NCI-H524 (cell line): Measurements from ENCODE around the gene NAPEPLD.

Experiments
- DNase-seq, 2 experiments: peaks; one replicate each; lab custom pipeline; 2025; lab: John Stamatoyannopoulos, UW

The NAPEPLD gene

DNA sequence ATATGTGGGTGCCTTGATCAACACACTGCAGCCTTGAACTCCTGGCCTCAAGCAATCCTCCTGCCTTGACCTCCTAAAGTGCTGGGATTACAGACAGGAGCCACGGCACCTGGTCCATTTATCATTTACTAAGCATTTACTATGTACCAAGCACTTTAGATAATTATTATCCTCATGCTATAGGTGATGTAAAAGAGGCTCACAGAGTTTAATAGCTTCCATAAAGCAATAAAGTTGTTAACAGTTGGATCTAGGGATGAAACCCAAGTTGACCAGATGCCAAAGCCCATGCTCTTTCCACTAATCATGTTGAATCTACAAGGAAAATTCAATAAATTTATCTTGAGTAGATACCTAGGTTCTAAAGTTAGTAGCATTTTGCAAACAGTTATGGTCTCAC, 5.0 kb downstream of the NAPEPLD start:
- DNase-seq = no peak

DNA sequence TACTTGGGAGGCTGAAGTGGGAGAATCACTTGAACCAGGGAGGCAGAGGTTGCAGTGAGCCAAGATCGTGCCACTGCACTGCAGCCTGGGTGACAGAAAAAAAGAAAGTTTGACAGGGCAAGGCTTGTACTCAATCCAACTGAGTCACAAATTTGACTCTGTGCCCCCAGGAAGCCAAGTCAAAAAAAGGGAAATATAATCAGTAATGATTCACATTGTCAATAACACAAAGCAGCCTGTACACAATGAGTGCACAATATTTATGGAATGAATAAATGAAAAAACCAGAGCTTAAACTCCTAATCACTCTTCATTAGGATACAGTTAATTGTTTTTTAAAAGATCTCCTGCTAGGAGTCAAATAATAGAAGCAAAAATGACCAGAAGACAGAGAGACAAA, 6.4 kb downstream of the NAPEPLD start:
- DNase-seq = no peak

DNA sequence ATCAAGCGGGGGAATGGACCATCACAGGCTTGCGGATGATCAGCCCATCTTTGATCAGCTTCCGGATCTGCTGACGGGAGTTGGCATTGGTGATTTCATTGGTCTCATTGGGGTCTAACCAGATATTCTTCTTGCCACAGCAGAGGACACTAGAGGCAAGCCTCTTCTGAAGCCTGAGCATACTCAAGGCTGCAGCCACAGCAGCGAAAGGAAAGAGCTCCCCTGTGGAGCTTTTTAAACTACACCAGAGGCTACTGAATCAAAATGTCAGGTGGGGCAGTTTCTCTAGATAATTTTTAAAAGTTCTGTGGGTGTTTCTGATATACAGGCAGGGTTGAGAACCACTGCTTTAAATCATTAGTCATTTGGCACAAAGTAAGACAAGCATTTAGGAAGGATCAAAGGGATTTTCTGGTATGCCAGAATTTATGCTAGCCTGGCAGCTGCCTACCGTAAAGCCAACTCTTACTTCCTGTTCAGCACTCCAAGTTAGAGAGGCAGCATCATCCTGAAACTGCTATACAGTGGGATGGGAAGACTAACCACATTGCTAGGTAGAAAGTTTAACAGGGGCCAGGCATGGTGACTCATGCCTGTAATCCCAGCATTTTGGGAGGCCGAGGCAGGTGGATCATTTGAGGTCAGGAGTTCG, 7.0 kb downstream of the NAPEPLD start:
- DNase-seq = no peak

DNA sequence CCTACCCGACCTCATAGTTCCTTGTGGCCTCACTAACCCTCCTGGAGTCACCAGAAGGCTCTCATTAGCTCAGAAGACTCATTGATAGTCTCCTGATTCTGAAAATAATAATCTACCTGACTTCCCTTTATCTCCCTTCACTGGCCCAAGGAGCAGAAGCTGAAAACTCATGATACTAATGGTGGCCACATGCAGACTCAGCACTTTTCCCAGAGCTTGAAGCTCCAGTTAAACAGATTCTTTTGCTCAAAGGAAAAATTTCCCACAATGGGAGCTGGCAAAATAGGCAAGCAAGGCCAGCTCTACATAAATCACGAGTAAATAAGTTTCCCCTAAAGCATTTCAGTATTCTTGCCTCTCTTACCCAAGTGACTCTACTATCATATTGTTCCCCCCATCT, 8.2 kb downstream of the NAPEPLD start:
- DNase-seq = no peak

DNA sequence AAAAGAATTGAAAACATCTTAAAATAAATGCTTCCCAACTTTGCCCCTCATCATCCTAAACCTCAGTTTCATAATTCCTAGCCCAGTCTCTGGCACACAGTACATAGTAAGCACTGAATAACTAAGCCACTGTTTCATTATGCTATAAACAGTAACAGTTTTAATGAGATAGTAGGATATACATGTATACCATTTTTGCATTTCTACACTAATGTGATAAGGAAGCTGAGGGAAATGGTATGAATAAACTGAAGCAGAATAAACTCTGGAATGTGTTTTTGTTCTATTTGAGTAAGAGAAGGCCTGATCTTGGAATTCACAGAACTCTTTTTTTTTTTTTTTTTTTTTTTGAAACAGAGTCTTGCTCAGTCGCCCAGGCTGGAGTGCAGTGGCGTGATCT, 8.8 kb downstream of the NAPEPLD start:
- no peak for DNase-seq

DNA sequence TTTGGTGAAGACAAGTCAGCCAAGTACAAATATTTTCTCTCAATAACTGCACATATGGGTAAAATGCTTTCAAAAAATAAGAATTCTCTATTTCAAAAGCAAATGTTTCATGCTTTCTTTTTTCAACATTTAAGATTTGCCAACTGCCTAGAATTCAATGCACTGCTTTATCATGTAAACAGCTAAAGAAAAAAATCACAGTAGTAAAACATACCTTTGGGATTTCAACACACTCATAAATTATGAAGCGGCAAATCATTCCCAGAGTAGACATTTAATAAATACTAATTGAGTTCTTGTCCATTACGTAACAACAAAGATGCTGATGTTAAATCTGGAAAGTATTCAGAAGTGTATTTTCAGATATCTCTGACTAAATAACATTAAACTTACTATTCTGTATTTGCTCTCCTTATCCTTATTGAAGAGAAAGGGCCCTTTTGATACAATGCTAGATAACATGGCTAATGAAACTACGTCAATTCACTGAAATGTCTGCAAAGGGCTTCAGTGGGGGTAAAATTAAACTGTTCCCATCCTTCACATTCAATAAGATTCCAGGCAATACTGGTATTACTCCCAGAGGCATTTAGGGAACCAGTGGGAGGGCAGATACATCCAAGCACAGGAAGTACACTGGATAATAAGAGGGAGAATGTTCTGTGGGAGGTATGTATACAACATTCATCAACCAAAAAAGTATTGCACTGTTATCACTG, 13.9 kb downstream of the NAPEPLD start:
- no peak for DNase-seq

DNA sequence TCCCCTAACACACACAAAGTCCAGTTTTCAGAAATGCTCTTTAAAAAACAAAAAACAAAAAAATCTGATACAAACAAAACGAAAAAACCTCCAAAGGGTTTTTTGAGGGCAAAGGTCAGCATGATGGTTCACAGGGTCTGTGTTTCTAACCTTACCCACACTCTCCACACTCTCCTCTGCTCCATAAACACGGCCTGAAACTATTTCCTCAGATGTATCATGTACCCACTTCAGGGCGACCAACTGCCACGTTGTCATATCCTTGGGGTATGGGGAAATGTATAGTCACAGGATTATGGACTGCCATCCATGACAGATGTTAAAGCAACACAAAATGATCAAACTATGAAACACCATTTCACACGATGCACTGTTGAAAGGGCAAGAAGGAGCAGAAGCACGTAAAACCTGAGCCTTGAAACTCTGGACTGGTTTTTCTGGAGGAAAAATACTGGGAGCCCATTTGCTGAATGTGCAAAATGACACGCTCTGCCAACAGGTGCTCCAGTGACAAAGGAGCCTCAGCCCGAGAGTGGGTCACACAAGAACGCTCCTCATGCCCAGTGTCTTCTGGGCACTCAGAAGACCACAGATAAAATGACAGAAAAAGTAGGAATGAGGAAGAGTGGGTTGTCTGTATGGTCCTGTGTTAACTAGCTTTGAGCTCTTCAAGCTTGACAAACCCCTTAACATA, 15.8 kb downstream of the NAPEPLD start:
- DNase-seq = peak in 1 of 2 experiments; percentile 56

DNA sequence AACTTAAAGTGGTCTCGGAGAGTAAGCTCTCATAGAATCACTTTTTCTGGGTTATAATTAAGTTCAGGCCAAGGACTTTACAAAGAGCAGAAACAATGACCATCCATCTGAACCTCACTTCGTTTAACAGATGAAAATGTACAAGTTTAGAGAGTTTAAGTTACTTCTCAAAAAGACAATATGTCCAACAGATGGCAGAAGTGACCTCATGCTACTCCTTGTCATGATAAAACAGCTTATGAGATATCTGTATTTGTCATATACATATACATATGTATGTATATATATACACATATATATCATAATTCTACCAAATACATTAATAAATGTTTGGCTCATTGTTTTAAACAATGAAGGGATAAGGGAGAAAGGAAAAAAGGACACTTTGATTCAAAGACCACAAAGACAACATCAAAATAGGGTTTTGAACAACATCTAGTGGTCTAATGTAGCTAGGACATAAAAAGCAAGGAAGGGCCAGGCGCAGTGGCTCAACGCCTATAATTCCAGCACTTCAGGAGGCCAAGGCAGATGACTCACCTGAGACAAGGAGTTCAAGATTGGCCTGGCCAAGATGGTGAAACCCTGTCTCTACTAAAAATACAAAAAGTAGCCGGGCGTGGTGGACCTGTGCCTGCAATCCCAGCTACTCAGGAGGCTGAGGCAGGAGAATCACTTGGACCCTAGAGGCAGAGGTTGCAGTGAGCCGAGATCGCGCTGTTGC, 17.8 kb downstream of the NAPEPLD start:
- no peak for DNase-seq

DNA sequence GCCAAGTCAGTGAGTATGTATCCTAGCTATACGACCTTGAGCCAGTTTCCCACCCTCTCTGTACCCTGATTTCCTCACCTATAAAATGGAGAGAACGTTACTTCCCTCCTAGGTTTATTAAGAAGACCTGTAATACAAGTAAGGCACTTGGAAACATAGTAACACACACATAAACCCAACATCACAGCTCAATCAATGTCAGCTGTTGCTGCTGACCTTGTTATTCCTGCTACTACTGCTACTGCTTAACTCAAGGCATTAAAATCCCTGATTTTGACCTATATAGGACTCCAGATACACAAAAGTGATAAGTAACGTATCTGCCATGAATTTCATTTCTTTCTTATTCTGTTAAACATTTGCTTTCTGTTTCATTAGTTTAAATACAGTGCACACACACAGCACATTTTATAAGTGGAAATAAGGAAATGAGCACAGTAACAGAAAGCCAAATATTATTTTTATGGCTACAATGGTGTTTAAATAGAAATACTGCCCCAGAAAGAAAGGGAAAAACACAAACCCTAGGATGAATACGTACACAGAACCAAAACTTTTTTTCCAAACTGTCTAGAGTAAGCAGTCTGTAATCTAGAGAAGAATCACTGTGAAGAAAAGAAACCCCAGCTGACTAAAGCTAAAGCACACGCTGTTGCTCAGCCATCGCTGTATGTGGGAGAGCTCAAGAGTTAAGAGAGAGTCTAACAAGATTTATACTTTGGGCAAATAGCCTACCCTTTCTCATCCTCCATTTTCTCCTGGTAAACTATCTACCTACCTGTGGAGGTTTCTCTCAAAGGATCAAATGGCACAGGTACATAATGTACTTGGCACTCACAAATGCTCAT, 19.0 kb downstream of the NAPEPLD start:
- no peak for DNase-seq

DNA sequence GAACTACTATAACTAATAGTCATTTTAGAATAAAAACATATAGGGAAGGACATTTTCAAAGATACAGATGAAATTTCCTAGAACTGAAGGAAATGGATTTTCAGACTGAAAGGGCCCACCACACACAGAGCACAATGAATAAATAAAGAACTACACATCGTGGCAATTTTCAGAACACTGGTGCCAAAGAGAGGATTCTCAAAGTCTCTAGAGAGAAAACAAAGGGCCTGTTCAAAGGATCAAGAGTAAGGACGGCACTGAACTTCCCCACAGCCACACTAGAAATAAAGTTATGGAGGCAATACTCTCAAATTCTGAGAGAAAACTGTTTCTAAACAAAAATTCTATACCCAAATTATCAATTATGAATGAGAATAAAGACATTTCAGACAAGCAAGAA, 21.9 kb downstream of the NAPEPLD start:
- DNase-seq = no peak

DNA sequence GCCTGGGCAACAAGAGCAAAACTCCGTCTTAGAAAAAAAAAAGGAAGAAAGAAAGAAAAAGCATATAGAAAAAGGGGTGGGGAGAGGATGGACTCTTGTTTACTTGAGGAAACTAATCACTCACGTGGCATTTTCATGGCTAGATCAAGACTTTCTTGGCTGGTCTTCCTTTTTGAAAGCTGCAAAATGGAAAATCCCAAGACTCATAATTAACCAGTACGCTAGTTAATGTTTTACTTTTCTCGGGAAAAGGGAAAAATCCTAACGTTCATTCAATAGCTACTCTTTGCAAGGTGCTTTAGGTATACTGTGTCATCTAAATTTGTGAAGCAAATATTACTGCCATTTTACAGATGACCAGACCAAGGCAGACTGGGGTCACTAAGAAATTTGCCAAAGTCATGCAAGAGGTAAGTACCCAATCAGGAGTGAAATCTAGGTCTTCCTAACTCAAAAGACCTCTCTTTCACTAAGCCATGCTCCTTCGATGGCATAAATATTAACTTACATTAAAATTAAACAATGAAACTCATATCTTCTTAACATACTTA, 24.4 kb downstream of the NAPEPLD start:
- no peak for DNase-seq

DNA sequence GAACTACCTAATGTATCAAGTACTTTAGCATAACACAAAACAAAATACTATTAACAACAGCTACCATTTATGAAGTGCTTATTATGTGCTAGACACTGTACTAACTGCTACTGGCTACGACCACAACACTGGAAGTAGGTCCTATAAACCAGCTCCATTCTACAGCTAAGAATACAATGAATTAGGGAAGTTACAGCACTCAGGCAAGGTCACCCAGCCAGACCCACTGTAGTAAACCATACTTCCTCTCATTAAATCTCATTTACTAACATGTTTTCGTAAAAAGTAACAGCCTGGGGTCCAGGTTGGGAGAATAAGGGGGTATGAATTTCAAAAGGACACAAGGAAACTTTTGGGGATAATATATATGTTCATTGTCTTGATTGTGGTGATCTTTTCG, 25.4 kb downstream of the NAPEPLD start:
- no peak for DNase-seq

DNA sequence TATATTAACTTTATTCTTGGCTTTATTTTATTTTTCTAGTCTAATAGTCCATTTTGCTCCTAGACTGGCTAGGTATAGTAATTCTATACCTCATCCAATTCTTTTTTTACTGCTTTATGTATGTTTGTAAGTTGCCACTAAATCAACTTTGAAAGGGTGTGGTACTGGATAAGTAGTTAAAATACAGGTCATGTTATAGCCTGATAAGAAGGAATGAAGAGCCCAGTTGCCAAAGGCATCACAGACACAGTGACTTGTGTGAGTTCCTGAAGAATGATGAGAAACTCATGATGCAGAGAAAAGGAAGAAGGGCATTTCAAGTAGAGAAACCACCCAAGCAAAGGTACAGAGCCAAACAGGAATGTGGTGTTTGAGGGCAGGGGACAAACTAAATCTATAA, 27.3 kb downstream of the NAPEPLD start:
- no peak for DNase-seq

DNA sequence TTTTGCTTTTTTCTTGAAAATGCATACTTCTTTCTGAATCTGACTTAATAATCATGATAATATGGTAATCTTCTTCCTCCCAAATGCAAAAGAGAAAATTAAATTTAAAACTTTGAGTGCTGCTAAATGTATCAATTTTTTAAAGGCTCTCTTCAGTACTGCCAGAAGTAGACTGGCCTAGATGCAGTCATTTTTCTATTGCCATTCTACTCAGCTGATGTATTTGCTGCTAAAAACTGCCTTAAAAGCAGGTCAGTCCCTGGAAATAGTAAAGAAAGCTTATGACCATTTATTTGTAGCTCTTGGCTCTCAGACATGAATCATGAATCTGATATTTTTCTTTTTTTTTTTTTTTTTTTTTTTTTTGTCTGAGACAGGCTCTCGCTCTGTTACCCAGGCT, 28.5 kb downstream of the NAPEPLD start:
- DNase-seq = no peak

DNA sequence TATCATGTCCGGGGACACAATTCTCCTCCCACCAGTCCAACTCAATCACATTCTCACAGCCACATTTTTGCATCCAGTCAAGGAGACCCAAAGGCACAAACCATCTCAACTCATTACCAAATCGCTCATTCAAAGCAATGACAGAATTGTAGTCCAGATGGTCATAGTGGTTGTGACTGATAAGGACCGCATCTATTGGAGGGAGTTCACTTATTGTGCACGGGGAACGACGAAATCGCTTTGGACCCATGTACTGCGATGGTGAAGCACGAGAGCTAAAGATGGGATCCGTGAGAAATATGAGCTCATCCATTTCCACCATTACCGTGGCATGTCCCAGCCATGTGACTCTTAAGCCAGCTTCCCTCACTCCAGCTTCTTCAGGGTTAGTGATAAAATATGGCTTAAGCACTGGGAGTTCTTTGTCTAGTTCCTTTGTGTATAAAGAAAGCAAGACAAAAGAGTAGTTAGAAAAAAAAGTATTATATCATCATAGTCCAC, 29.1 kb downstream of the NAPEPLD start:
- DNase-seq = no peak

DNA sequence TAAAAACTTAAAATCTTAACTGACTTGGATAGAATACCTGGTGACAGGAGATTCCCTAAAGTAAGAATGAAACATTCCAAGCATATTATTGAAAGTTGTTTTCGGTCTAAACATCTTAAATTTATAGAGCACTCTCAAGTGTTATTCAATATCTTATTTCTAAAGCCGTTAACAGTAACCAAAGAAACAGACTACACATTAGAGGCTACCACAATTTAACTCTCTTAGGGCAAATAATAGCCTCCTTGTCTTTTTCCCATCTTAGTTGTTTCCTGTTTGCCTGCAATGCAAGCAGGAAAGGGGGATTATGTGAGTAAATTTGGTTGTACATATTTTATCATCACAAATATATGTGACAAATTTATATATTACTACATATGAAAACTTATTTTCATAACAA, 31.4 kb downstream of the NAPEPLD start:
- DNase-seq = no peak

DNA sequence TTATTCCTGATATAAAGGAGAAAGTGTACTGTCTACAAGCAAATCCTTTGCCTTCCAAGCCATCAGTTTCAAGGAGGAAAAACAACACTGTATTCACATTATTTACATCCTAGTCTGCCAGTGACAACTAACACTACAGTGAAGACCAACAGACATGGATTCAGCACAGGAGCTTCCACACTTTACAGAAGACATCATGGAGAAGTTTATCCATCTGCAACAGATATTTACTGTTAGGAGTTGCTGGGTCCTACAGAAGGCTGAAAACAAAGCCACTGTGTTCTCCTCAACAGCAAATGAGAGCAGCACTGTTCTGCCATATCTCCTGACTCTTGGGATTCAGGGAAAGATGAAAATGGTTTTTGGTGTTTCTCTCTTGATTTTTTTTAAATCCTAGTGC, 31.9 kb downstream of the NAPEPLD start:
- no peak for DNase-seq

DNA sequence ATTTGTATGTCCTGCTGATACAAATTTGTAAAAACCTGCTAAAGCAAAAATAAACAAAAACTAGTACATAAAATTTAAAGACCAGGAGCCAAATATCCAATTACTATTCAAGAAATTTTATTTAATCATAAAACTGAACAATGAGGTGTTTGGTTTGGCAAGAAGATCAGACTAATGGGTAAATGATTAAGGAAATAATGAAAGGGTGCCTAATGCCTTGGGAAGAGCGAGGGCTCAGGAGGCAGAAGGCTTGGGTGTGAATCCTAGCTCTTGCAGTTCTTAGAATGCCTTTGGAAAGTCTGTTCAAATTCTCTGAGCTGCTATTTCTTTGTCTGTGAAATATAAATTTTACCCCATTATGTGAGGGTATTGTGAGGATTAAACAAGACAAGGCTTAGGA, 32.4 kb downstream of the NAPEPLD start:
- no peak for DNase-seq

DNA sequence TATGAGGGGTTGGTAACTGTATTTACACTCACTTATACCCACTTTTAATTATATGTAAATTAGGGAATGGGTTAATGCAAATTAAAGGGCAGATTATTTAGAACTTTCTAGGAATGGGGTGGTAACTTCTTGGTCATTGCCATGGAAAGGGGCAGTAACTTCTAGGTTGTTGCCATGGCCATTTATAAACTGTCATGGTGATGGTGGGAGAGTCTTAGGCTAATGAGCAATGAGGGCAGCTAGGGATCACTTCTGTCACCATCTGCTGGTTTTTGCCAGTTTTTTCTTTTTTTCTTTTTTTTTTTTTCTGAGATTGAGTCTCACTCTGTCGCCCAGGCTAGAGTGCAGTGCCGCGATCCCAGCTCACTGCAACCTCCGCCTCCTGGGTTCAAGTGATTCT, 33.1 kb downstream of the NAPEPLD start:
- DNase-seq = no peak

DNA sequence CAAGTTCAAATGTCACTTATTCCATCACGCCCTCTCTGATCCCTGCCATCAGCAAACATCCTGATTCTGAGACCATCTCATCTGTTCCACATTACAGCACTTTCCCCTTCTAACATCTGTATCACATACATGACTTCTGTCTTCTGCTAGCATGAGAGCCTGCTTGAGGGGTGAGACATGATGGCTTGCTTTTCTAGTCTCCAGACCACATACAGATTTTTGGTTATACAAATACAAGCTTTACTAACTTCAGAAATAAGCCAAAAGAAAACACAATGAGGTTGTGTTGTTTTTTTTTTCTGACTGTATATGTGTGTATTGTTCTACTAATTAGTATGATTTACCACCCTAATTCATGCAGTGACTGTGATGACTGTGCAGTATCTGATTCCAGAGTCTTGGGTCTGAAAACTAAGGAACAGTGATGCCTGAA, 34.3 kb downstream of the NAPEPLD start:
- no peak for DNase-seq

DNA sequence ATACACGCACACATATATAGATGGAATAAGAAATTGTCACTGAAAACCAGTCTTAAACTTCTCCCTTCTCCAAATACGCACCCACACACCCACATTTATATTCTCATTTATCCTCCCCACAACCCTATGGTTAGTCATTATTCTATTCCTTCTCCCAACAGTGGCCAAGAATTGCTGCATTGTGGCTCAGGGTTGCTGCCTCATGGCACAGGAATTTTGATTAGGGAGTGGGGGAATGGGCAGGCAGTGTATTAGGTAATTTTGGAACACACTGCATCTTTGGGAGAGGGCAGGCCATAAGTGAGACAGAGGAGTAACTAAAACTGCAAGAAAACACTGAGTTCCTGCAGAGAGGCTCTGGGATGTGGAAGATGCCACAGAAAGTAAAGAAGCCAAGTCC, 35.7 kb downstream of the NAPEPLD start:
- DNase-seq = no peak
